ENCODE results near the gene KLC1.

Gene KLC1

GRCh38 chr14:103669370-103669769, 40.4 kb downstream of the KLC1 start:
- no peaks in the 10 kb centered on the region for H3K9me3 ChIP-seq (ENCODE audit: control insufficient read depth, low read length)
- peaks cover 27% of the 10 kb centered on the region for H3K79me2 ChIP-seq
- TF ChIP-seq, protein P1, sequence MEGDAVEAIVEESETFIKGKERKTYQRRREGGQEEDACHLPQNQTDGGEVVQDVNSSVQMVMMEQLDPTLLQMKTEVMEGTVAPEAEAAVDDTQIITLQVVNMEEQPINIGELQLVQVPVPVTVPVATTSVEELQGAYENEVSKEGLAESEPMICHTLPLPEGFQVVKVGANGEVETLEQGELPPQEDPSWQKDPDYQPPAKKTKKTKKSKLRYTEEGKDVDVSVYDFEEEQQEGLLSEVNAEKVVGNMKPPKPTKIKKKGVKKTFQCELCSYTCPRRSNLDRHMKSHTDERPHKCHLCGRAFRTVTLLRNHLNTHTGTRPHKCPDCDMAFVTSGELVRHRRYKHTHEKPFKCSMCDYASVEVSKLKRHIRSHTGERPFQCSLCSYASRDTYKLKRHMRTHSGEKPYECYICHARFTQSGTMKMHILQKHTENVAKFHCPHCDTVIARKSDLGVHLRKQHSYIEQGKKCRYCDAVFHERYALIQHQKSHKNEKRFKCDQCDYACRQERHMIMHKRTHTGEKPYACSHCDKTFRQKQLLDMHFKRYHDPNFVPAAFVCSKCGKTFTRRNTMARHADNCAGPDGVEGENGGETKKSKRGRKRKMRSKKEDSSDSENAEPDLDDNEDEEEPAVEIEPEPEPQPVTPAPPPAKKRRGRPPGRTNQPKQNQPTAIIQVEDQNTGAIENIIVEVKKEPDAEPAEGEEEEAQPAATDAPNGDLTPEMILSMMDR (IDR thresholded peaks at IDR 0.05), result no peak

DNA sequence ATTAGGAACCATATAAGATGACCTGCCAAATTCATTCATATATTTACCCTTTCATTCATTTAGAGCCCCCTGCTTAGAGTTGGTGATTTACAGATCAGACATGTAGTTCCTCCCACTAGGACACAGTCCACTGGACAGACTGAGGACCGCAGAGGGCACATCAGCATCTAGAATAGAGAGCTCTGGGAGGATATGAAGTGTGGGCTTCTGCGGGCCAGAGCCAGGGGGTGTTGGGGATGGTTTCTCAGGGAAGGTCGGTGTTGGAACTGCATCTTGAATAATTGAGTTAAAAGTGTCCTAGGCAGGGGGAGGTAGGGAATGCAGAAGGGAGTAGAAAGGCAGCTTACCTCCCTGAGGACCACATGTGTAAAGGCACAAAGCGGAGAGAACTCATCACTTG, 42.9 kb downstream of the KLC1 start:
- TF ChIP-seq, protein P1 (IDR thresholded peaks at IDR 0.05), result no peak

More at GRCh38 chr14:103669370-103669769, 40.4 kb downstream of the KLC1 start:
- Histone ChIP-seq H3K27me3 (ENCODE audit: control insufficient read depth, insufficient read depth, low read length) (no peaks in the 10 kb centered on the region), H3K4me2 (ENCODE audit: low read length) (no peak overlapping the region), H3K4me1 (no peaks in the 10 kb centered on the region), H3K4me3 (ENCODE audit: low read depth, low read length) (no peak overlapping the region), H3K36me3 (ENCODE audit: control insufficient read depth, insufficient read depth, low read length) (no peaks in the 10 kb centered on the region), H3K9ac (no peak overlapping the region), H3K27ac (no peak overlapping the region), H2AFZ (no peak overlapping the region)

GRCh38 chr14:103675957-103676356, 46.9 kb downstream of the KLC1 start:
- no peaks in the 10 kb centered on the region for H3K9me3 ChIP-seq (ENCODE audit: control insufficient read depth, low read length)
- H2AFZ ChIP-seq, result no peak overlapping the region
- H3K79me2 ChIP-seq, result peaks cover 29% of the 10 kb centered on the region
- H3K27me3 ChIP-seq (ENCODE audit: control insufficient read depth, insufficient read depth, low read length), result no peaks in the 10 kb centered on the region
- H3K27ac ChIP-seq, result no peak overlapping the region
- TF ChIP-seq, protein P1 (IDR thresholded peaks at IDR 0.05), result no peak
- H3K9ac ChIP-seq, result no peak overlapping the region
- no peak overlapping the region for H3K4me3 ChIP-seq (ENCODE audit: low read depth, low read length)
- H3K4me1 ChIP-seq, result no peaks in the 10 kb centered on the region
- no peaks in the 10 kb centered on the region for H3K36me3 ChIP-seq (ENCODE audit: control insufficient read depth, insufficient read depth, low read length)
- no peak overlapping the region for H3K4me2 ChIP-seq (ENCODE audit: low read length)

More for the DNA sequence above, 42.9 kb downstream of the KLC1 start:
- H3K79me2 ChIP-seq, result peaks cover 34% of the 10 kb centered on the region
- no peak overlapping the region for H3K9ac ChIP-seq
- H3K4me1 ChIP-seq, result no peaks in the 10 kb centered on the region
- no peak overlapping the region for H2AFZ ChIP-seq
- H3K4me3 ChIP-seq (ENCODE audit: low read depth, low read length), result no peak overlapping the region
- no peak overlapping the region for H3K27ac ChIP-seq
- H3K27me3 ChIP-seq (ENCODE audit: control insufficient read depth, insufficient read depth, low read length), result no peaks in the 10 kb centered on the region
- H3K36me3 ChIP-seq (ENCODE audit: control insufficient read depth, insufficient read depth, low read length), result no peaks in the 10 kb centered on the region
- H3K4me2 ChIP-seq (ENCODE audit: low read length), result no peak overlapping the region
- H3K9me3 ChIP-seq (ENCODE audit: control insufficient read depth, low read length), result no peaks in the 10 kb centered on the region

DNA sequence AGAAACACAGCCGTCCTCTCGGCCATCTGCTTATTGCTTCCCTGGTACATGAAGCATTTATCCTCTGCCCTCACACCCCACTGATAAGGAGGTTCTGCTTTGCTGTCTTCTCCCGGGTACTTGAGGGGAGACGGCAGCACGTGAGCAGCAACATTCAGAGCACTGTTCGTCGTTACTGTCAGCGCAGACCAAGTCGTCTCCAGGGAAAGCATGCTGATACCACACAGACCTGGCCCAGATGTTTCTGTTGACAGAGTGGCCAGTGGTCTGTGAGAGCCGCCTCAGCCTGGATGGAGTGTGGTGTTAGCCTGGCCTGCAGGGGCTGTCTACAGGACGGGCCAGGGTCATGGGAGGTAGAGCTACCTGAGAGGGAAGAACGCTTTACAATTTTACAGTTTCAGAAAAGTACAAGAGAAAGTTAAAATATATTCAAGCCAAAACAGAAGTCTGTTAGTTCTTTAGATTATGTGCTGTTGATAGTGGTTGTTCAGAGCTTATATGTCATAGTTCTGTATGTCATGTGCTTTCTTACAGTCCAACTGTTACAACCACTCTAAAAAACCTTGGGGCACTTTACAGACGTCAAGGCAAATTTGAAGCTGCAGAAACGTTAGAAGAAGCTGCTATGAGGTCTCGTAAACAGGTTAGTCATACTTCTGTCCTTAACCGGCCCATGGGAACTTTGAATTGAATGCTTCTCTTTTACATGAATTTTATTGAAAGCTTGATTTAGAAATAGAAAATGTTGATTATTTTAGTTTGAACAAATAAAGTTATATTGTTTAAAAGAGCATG, 48.1 kb downstream of the KLC1 start:
- Histone ChIP-seq H3K4me2 (ENCODE audit: low read length) (no peak overlapping the region), H3K4me3 (ENCODE audit: low read depth, low read length) (no peak overlapping the region), H3K27ac (no peak overlapping the region), H3K9me3 (ENCODE audit: control insufficient read depth, low read length) (no peaks in the 10 kb centered on the region), H3K9ac (no peak overlapping the region), H3K79me2 (peaks cover 25% of the 10 kb centered on the region), H2AFZ (no peak overlapping the region), H3K4me1 (no peaks in the 10 kb centered on the region), H3K27me3 (ENCODE audit: control insufficient read depth, insufficient read depth, low read length) (no peaks in the 10 kb centered on the region), H3K36me3 (ENCODE audit: control insufficient read depth, insufficient read depth, low read length) (no peaks in the 10 kb centered on the region)
- TF ChIP-seq, protein P1 (IDR thresholded peaks at IDR 0.05), result no peak

GRCh38 chr14:103679351-103679750, 50.3 kb downstream of the KLC1 start:
- Histone ChIP-seq H3K9me3 (ENCODE audit: control insufficient read depth, low read length) (no peaks in the 10 kb centered on the region), H3K4me3 (ENCODE audit: low read depth, low read length) (no peak overlapping the region), H3K79me2 (peaks cover 20% of the 10 kb centered on the region), H3K9ac (no peak overlapping the region), H3K4me2 (ENCODE audit: low read length) (no peak overlapping the region), H3K27me3 (ENCODE audit: control insufficient read depth, insufficient read depth, low read length) (no peaks in the 10 kb centered on the region), H3K4me1 (no peaks in the 10 kb centered on the region), H3K27ac (no peak overlapping the region), H2AFZ (no peak overlapping the region), H3K36me3 (ENCODE audit: control insufficient read depth, insufficient read depth, low read length) (no peaks in the 10 kb centered on the region)
- TF ChIP-seq, protein P1 (IDR thresholded peaks at IDR 0.05), result peak; percentile 33
